GM12878 (cell line): ENCODE data around the gene FRMD8. TPM values are rescaled to one million over a fixed set of nuclear protein-coding genes. Genes with fewer than 3 reads are reported as not detected.

ENCODE experiments used
- ATAC-seq: fragments of 200-7000 bp; cut with Tn5 transposase; 3 replicates; pipeline ENCODE4 v1.9.1; 2020; ENCODE audit warnings: mild to moderate bottlenecking, moderate library complexity
- BruUV-seq: library from RNA; stranded (reverse); fragments of 400-500 nt; replicated peaks from 2 replicates; lab custom pipeline; 2021; lab: Mats Ljungman, UMichigan
- CTCF ChIA-PET: fragments of 300-600 bp; sonication (Branson Sonifier 250); formaldehyde crosslinking; extraction: SDS; loops from one replicate; lab custom pipeline; 2021; ENCODE audit warnings: inconsistent platforms; lab: Yijun Ruan, JAX
- POLR2A ChIA-PET: fragments of 350-600 bp; formaldehyde crosslinking; extraction: SDS; loops from one replicate; lab custom pipeline; 2021; ENCODE audit warnings: inconsistent platforms; lab: Charles Lee
- RAD21 ChIA-PET: fragments of 300-600 bp; sonication (Branson Sonifier 250); formaldehyde crosslinking; loops from one replicate; lab custom pipeline; 2023; ENCODE audit warnings: antibody characterized with exemption; ENCODE audit not compliant: unreplicated experiment; lab: Charles Lee
- SMC1A ChIA-PET: fragments of 300-600 bp; sonication (Branson Sonifier 250); formaldehyde crosslinking; loops from one replicate; lab custom pipeline; 2023; ENCODE audit not compliant: unreplicated experiment, uncharacterized antibody; lab: Charles Lee
- DNase-seq: peaks from one replicate; pipeline ENCODE4 v3.0.0-alpha.2; 2011; ENCODE audit warnings: low read depth, low spot score
- FAIRE-seq: peaks from 3 replicates; lab custom pipeline; 2011; peaks lifted over from hg19 to GRCh38; lab: Jason Lieb, UNC
- H2AFZ ChIP-seq: 2 replicates; pipeline ENCODE4 v1.6.0; 2011; ENCODE audit warnings: low read depth, low read length, control low read depth; ENCODE audit not compliant: control insufficient read depth
- H3K27ac ChIP-seq: 2 replicates; pipeline ENCODE4 v1.5.1; 2011; ENCODE audit warnings: control low read depth; ENCODE audit not compliant: control insufficient read depth, insufficient read depth
- H3K27me3 ChIP-seq, 2 experiments: replicated peaks in 1 of 2; 2 replicates each; pipeline versions ENCODE4 v1.6.0 to v1.6.1; 2011; ENCODE audit warnings: low read length in 1 of 2; ENCODE audit not compliant: control insufficient read depth in 2 of 2, insufficient read depth in 2 of 2
- H3K36me3 ChIP-seq, 2 experiments: 2 replicates each; pipeline ENCODE4 v1.5.1; 2011; ENCODE audit warnings: low read length in 1 of 2; ENCODE audit not compliant: control insufficient read depth in 2 of 2, insufficient read depth in 2 of 2
- H3K4me1 ChIP-seq: 2 replicates; pipeline ENCODE4 v1.6.1; 2011; ENCODE audit warnings: mild to moderate bottlenecking, low read length, moderate library complexity, mixed read lengths; ENCODE audit not compliant: control insufficient read depth, insufficient read depth
- H3K4me2 ChIP-seq: 2 replicates; pipeline ENCODE4 v1.6.0; 2011; ENCODE audit warnings: control low read depth; ENCODE audit not compliant: control insufficient read depth, insufficient read depth
- H3K4me3 ChIP-seq: fragments of 200-600 bp; sonication (generic); 2 replicates; pipeline ENCODE4 v1.5.1; 2016
- H3K79me2 ChIP-seq: 2 replicates; pipeline ENCODE4 v1.6.0; 2011; ENCODE audit warnings: low read length; ENCODE audit not compliant: control insufficient read depth, insufficient read depth
- H3K9ac ChIP-seq: 2 replicates; pipeline ENCODE4 v1.8.0; 2011; ENCODE audit warnings: low read length, control low read depth, mixed read lengths; ENCODE audit not compliant: control insufficient read depth, insufficient read depth
- H3K9me3 ChIP-seq: replicated peaks from 3 replicates; pipeline ENCODE4 v1.5.1; 2011; ENCODE audit warnings: mild to moderate bottlenecking, low read length; ENCODE audit not compliant: control insufficient read depth, insufficient read depth
- H4K20me1 ChIP-seq: 2 replicates; pipeline ENCODE4 v1.6.0; 2011; ENCODE audit not compliant: control insufficient read depth, insufficient read depth
- CREB1 ChIP-seq: IDR thresholded peaks from 2 replicates; pipeline ENCODE4 v1.6.1; 2012; ENCODE audit warnings: low read depth, mild to moderate bottlenecking, inconsistent platforms
- EP300 ChIP-seq, 2 experiments: fragments of 150-350 bp in 1 of 2; IDR thresholded peaks; 2 replicates each; pipeline ENCODE4 v1.6.1; 2011 to 2012; ENCODE audit warnings: low read depth in 2 of 2, low read length in 2 of 2, borderline replicate concordance in 1 of 2, improper control_type of control experiment in 1 of 2, inconsistent platforms in 1 of 2; ENCODE audit not compliant: control insufficient read depth in 1 of 2
- LARP7 ChIP-seq: fragments of 450-650 bp; IDR thresholded peaks from 2 replicates; pipeline ENCODE4 v1.6.1; 2017; ENCODE audit warnings: mild to moderate bottlenecking
- MEF2B ChIP-seq: fragments of 450-650 bp; IDR thresholded peaks from 2 replicates; pipeline ENCODE4 v1.6.1; 2018; ENCODE audit warnings: mild to moderate bottlenecking, moderate library complexity; ENCODE audit not compliant: partially characterized antibody, poor library complexity, severe bottlenecking
- MTA3 ChIP-seq: IDR thresholded peaks from 2 replicates; pipeline ENCODE4 v1.6.1; 2012; ENCODE audit warnings: low read length, inconsistent platforms, borderline replicate concordance
- NFIC ChIP-seq: IDR thresholded peaks from 2 replicates; pipeline ENCODE4 v1.6.1; 2012; ENCODE audit warnings: low read depth, mild to moderate bottlenecking, inconsistent platforms, low read length, moderate library complexity
- NR2F1 ChIP-seq: fragments of 450-650 bp; conservative IDR thresholded peaks from 2 replicates; pipeline ENCODE4 v1.6.1; 2017; ENCODE audit warnings: mild to moderate bottlenecking
- SIN3A ChIP-seq: IDR thresholded peaks from 2 replicates; pipeline ENCODE4 v1.6.1; 2012; ENCODE audit warnings: low read depth, low read length, improper control_type of control experiment
- SMAD5 ChIP-seq: IDR thresholded peaks from 2 replicates; pipeline ENCODE4 v1.6.1; 2016; ENCODE audit warnings: antibody characterized with exemption, low read depth
- SMARCA5 ChIP-seq: fragments of 450-650 bp; IDR thresholded peaks from 2 replicates; pipeline ENCODE4 v1.6.1; 2017; ENCODE audit warnings: mild to moderate bottlenecking
- ZSCAN29 ChIP-seq: fragments of 450-650 bp; IDR thresholded peaks from 2 replicates; pipeline ENCODE4 v1.6.1; 2017; ENCODE audit warnings: mild to moderate bottlenecking, moderate library complexity
- WGBS: methylation state at CpG from one replicate; pipeline ENCODE4 v1.1.6; 2016; ENCODE audit warnings: low lambda C conversion rate; ENCODE audit not compliant: insufficient replicate concordance, insufficient coverage; ENCODE audit errors: missing lambda C conversion rate; 5-methylcytosine and 5-hydroxymethylcytosine counted together
- in situ Hi-C: fragments of 300-500 bp; cut with MboI; formaldehyde crosslinking; loops from 9 replicates; pipeline ENCODE4 v1.14.3; 2018; ENCODE audit warnings: mixed read lengths
- intact Hi-C: fragments of 100-400 bp; cut with micrococcal nuclease; formaldehyde crosslinking; loops from one replicate; pipeline ENCODE4 v1.14.2; 2022; ENCODE audit not compliant: unreplicated experiment
- polyA plus RNA-seq, 11 experiments: library from polyadenylated mRNA; depleted of rRNA in 4 of 11; unstranded in 6 of 11; stranded (reverse) in 5 of 11; fragments of >200 nt; fragmentation: Nextera tagmentation in 4 of 11; fragmentation: Illumina TruSeq in 1 of 11; extraction: Ambion mirVana in 4 of 11; extraction: Trizol in 1 of 11; gene quantifications; 1 replicate in 1 of 11; 2 replicates in 10 of 11; pipeline versions ENCODE4 v1.2.1 to v1.2.3, GENCODE V29; 2011 to 2016; ENCODE audit warnings: inconsistent platforms in 2 of 11, missing spikeins in 2 of 11, low read depth in 1 of 11
- total RNA-seq, 4 experiments: library from RNA; depleted of rRNA in 3 of 4; stranded (reverse); fragments of >200 nt in 3 of 4; fragmentation: Illumina TruSeq in 1 of 4; extraction: Trizol in 1 of 4; gene quantifications; 2 replicates each; pipeline versions ENCODE4 v1.2.1 to v1.2.3, GENCODE V29; 2013 to 2021
- TF ChIP-seq, protein P1 (sequence below): IDR thresholded peaks from 2 replicates; pipeline ENCODE4 v1.6.1; 2012; ENCODE audit warnings: low read depth, low read length, improper control_type of control experiment
- TF ChIP-seq, protein P2 (sequence below): fragments of 450-650 bp; IDR thresholded peaks from 2 replicates; pipeline ENCODE4 v1.6.1; 2017; ENCODE audit warnings: mild to moderate bottlenecking

Gene FRMD8
- total and polyA plus RNA-seq, 10 of the 15 experiments (the other 5 are each of a cell fraction or from before 2014, with no cell fraction given): 8.3 to 69.4 (median 28.0) TPM

DNA sequence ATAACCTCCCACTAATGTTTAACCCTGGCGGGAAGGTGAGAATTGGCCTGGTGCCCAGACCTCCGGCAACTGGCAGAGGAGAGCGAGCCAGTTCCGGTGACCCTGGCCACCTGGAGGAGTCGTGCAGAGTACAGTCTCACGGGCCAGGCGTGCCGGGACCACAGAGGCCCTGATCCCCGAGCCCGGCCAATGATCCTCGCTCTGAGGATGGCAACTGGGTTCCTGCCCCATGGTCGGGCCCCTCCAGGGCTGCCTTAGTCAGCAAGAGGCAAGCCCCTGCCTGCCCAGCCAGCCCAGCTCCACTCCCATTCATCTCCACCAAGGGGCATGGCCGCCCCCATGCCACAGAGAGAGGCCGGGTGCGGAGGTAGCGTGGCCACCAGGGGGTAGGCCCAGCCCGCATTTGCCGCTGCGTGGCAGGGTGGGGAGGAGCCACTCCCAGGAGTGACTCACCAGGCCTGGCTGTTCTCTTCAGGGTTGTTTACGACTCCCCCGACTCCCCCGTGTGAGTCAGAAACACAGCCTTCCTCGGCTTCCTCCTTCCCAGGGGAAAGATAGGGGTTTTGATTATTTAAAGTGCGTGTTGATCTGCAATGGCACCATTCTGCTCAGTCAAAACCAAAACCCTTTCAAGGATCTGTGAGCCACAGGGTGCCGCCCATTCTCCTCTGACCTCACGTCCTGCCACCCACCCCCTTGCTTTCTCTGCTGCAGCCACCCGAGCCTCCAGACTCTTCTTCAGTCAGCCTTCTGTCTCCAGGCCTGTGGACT lies 4.2 kb upstream of the FRMD8 start, which contains the start of gene SLC25A45 (continued):
- TF ChIP-seq ZSCAN29 (no peak), NR2F1 (peak; percentile 86)
- TF ChIP-seq, protein P1, sequence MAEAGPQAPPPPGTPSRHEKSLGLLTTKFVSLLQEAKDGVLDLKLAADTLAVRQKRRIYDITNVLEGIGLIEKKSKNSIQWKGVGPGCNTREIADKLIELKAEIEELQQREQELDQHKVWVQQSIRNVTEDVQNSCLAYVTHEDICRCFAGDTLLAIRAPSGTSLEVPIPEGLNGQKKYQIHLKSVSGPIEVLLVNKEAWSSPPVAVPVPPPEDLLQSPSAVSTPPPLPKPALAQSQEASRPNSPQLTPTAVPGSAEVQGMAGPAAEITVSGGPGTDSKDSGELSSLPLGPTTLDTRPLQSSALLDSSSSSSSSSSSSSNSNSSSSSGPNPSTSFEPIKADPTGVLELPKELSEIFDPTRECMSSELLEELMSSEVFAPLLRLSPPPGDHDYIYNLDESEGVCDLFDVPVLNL: no peak

DNA sequence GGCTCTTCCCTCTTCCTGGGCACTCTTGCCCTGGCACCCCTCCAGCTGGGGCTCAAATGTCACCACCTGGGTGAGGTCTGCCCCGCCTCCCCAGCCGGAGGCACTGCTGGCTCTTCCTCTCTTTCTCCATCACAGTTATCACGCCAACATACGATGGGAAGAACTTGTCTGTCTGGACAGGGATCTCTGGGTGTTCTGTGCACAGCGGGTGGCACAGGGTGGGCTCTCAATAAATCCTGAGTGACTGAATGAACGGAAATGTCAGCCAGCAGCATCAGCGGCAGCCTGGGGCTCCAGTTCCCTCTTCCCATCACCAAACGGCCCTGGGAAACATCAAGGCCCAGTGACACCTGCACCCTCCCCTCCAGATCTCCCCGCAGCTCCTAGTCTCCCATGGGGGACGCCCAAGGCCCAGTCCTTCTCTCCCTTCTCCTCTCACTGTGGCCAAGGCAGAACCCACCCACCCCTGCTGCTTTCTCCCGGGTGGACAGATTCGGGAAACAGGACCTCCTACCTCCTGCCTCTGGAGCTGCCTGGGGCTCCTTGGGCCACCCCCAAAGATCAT lies 3.6 kb upstream of the FRMD8 start:
- SMC1A ChIA-PET: interaction anchor here (1.8 to 4.1 kb wide), 4 partner anchors 20 to 86 kb away, joined by 7 to 20 read pairs (median 8); no protein-coding TSS in a partner anchor
- TSS peak; percentile 79 for BruUV-seq
- 8% methylated on average over 12 of the region's 12 CpGs for WGBS
- no peak for TF ChIP-seq MEF2B
- no peak for TF ChIP-seq SMARCA5
- no peak for TF ChIP-seq SIN3A
- TF ChIP-seq MTA3: 0 out of 2 replicates have a peak, but pooled peaks have one; percentile 19
- TF ChIP-seq EP300 (IDR thresholded peaks at IDR 0.05; ENCODE audit: borderline replicate concordance in 1 of 2, control insufficient read depth in 1 of 2, low read depth in 2 of 2, low read length in 2 of 2): no peak
- TF ChIP-seq, protein P2, sequence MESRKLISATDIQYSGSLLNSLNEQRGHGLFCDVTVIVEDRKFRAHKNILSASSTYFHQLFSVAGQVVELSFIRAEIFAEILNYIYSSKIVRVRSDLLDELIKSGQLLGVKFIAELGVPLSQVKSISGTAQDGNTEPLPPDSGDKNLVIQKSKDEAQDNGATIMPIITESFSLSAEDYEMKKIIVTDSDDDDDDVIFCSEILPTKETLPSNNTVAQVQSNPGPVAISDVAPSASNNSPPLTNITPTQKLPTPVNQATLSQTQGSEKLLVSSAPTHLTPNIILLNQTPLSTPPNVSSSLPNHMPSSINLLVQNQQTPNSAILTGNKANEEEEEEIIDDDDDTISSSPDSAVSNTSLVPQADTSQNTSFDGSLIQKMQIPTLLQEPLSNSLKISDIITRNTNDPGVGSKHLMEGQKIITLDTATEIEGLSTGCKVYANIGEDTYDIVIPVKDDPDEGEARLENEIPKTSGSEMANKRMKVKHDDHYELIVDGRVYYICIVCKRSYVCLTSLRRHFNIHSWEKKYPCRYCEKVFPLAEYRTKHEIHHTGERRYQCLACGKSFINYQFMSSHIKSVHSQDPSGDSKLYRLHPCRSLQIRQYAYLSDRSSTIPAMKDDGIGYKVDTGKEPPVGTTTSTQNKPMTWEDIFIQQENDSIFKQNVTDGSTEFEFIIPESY: peak; percentile 43; the same call in 1 of the 2 replicates
- TF ChIP-seq SMAD5: 0 out of 2 replicates have a peak, but pooled peaks have one; percentile 46
- TF ChIP-seq CREB1: no peak
- peak; percentile 7; the same call in 1 of the 2 replicates for TF ChIP-seq LARP7
- no peak for TF ChIP-seq NFIC
- TF ChIP-seq, all 136 proteins: peak for 4
- H3K9ac ChIP-seq: peak overlapping the region; percentile 98
- peak overlapping the region; percentile 99 for H3K4me2 ChIP-seq
- ATAC-seq (no peak), FAIRE-seq (no peak), DNase-seq (no peak)
- RAD21 ChIA-PET: interaction anchor here (1.2 to 3.4 kb wide), 3 partner anchors 34 to 127 kb away, joined by 3 to 23 read pairs (median 3); no protein-coding TSS in a partner anchor
- H3K4me3 ChIP-seq: peak overlapping the region; percentile 90
- peak overlapping the region; percentile 67 for H2AFZ ChIP-seq
- in situ Hi-C loops (no loop called here), intact Hi-C loops (loop anchor here (2.0 to 5.0 kb wide), 2 partner anchors 34 to 114 kb away; partner anchors contain the start of gene MALAT1)
- peaks cover 56% of the 10 kb centered on the region for H3K4me1 ChIP-seq
- H3K27me3 ChIP-seq: no peaks in the 10 kb centered on the region
- H3K27ac ChIP-seq: peak overlapping the region; percentile 99
- no peaks in the 10 kb centered on the region for H4K20me1 ChIP-seq
- no peaks in the 10 kb centered on the region for H3K9me3 ChIP-seq
- POLR2A ChIA-PET: interaction anchor here (0.5 to 1.7 kb wide), 12 partner anchors 25 to 123 kb away, joined by 3 to 10 read pairs (median 4); partner anchors contain the start of gene MALAT1
- CTCF ChIA-PET: interaction anchor here (0.7 to 1.8 kb wide), 8 partner anchors 9 to 190 kb away, joined by 3 to 13 read pairs (median 4); no protein-coding TSS in a partner anchor
- H3K79me2 ChIP-seq: peaks cover 30% of the 10 kb centered on the region
- H3K36me3 ChIP-seq: peaks cover 0 to 3% of the 10 kb centered on the region in 2 experiments; a peak in 2 of 4 replicates
